Measurements from ENCODE around the gene DNAJB13.

Gene DNAJB13

GRCh38 chr11:74004046-74004695 is 53.3 kb downstream of the DNAJB13 start (continued):
- TF ChIP-seq ZNF223 (tag by site-specific recombination; IDR thresholded peaks at IDR 0.05) (no peak), ZSCAN5A (tag by site-specific recombination; IDR thresholded peaks at IDR 0.05) (no peak), ZNF777 (tag by site-specific recombination; IDR thresholded peaks at IDR 0.05; ENCODE audit: borderline replicate concordance) (no peak), ZNF202 (tag by site-specific recombination; IDR thresholded peaks at IDR 0.05; ENCODE audit: borderline replicate concordance) (no peak)

- ChIA-PET CTCF (interaction anchor here (0.6 to 1.4 kb wide), 2 partner anchors 11 to 42 kb away, joined by 3 to 4 read pairs; no protein-coding TSS in a partner anchor), POLR2A (no interaction called here)
- Histone ChIP-seq H3K36me3 (ENCODE audit: control insufficient read depth in 2 of 2, insufficient read depth in 1 of 2, low read length in 2 of 2) (peaks cover 0 to 13% of the 10 kb centered on the region in 2 experiments; a peak in 1 of 3 replicates), H3K4me1 (ENCODE audit: control insufficient read depth, insufficient read depth, low read length) (no peaks in the 10 kb centered on the region), H3K27ac (ENCODE audit: extremely low read depth, low read depth, low read length) (no peak overlapping the region), H3K9me3 (ENCODE audit: control insufficient read depth, insufficient read depth, low read depth, low read length) (no peaks in the 10 kb centered on the region), H3K4me3 (ENCODE audit: low read depth, low read length) (no peak overlapping the region)
- TF ChIP-seq BCL11A (tag by site-specific recombination; IDR thresholded peaks at IDR 0.05; ENCODE audit: low read depth) (no peak), TSHZ1 (tag by site-specific recombination; IDR thresholded peaks at IDR 0.05; ENCODE audit: borderline replicate concordance) (no peak), ELK4 (IDR thresholded peaks at IDR 0.05; ENCODE audit: borderline replicate concordance, low read depth, low read length) (no peak), ZNF701 (tag by site-specific recombination; IDR thresholded peaks at IDR 0.05) (no peak), ZNF239 (tag by site-specific recombination; IDR thresholded peaks at IDR 0.05) (no peak), ZNF530 (tag by site-specific recombination; IDR thresholded peaks at IDR 0.05; ENCODE audit: low read depth) (no peak), ZNF114 (tag by site-specific recombination; IDR thresholded peaks at IDR 0.05) (no peak), ZNF214 (tag by site-specific recombination; IDR thresholded peaks at IDR 0.05; ENCODE audit: borderline replicate concordance) (no peak), ZBTB21 (tag by site-specific recombination; IDR thresholded peaks at IDR 0.05) (no peak), ZNF488 (tag by site-specific recombination; IDR thresholded peaks at IDR 0.05) (no peak)
Measured at GRCh38 chr11:74004759-74005615, 54.2 kb downstream of the DNAJB13 start.

Measured in HEK293 (cell line).